ENCODE measurements around the gene DYRK1B.
"Not testable (repeated sequence)": the region's sequence is repeated elsewhere in the genome, so short reads cannot be mapped to it uniquely, and the experiment has no call there.

- TF ChIP-seq CTCF (IDR thresholded peaks at IDR 0.05) = peak; percentile 31
- TF ChIP-seq EZH2 (IDR thresholded peaks at IDR 0.05; ENCODE audit: borderline replicate concordance, insufficient read depth, low read depth, low read length, poor library complexity, severe bottlenecking) = not testable (repeated sequence)
Measured at GRCh38 chr19:39881495-39882110, 47.6 kb upstream of the DYRK1B start.
